Ishikawa (cell line): ENCODE data around the gene C1orf141.
A peak's percentile ranks its signal among the peaks of the same experiment; 100 is the strongest.

Experiments
- CEBPB ChIP-seq: IDR thresholded peaks from 2 replicates; pipeline ENCODE4 v1.6.1; 2012
- CREB1 ChIP-seq: IDR thresholded peaks from 2 replicates; pipeline ENCODE4 v1.6.1; 2012; ENCODE audit warnings: low read depth
- EGR1 ChIP-seq: IDR thresholded peaks from 2 replicates; pipeline ENCODE4 v1.6.1; 2012
- EP300 ChIP-seq: IDR thresholded peaks from 2 replicates; pipeline ENCODE4 v1.6.1; 2012; ENCODE audit warnings: borderline replicate concordance
- FOXM1 ChIP-seq: IDR thresholded peaks from 2 replicates; pipeline ENCODE4 v1.6.1; 2012; ENCODE audit warnings: low read depth, borderline replicate concordance
- NFIC ChIP-seq: IDR thresholded peaks from 2 replicates; pipeline ENCODE4 v1.6.1; 2012
- RAD21 ChIP-seq: IDR thresholded peaks from 2 replicates; pipeline ENCODE4 v1.6.1; 2012; ENCODE audit warnings: low read depth
- TAF1 ChIP-seq: IDR thresholded peaks from 2 replicates; pipeline ENCODE4 v1.6.1; 2012; ENCODE audit warnings: low read depth, mild to moderate bottlenecking
- TCF12 ChIP-seq: IDR thresholded peaks from 2 replicates; pipeline ENCODE4 v1.6.1; 2012; ENCODE audit warnings: low read depth
- TEAD4 ChIP-seq: IDR thresholded peaks from 2 replicates; pipeline ENCODE4 v1.6.1; 2012
- YY1 ChIP-seq: IDR thresholded peaks from 2 replicates; pipeline ENCODE4 v1.6.1; 2012; ENCODE audit warnings: low read depth
- ZBTB7A ChIP-seq: IDR thresholded peaks from 2 replicates; pipeline ENCODE4 v1.6.1; 2012; ENCODE audit warnings: low read depth
- TF ChIP-seq, protein P1 (sequence below): IDR thresholded peaks from 2 replicates; pipeline ENCODE4 v1.6.1; 2012; ENCODE audit warnings: low read depth, mild to moderate bottlenecking
- TF ChIP-seq, protein P2 (sequence below): IDR thresholded peaks from 2 replicates; pipeline ENCODE4 v1.6.1; 2012
- TF ChIP-seq, protein P3 (sequence below): IDR thresholded peaks from 2 replicates; pipeline ENCODE4 v1.6.1; 2012

Gene C1orf141

DNA sequence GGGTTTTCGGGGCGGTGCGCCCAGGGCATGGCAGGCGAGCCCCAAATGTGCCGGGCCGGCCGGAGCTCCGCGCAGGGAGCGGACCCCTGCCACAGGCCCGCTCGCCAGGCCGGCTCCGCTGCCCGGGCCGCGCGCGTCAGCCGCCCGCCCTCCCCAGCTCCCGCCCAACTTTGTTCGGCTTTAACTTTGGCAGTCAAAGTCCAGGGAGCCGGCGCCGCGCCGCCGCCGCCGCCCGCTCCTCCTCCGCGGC, 81.3 kb downstream of the C1orf141 start:
- TF ChIP-seq EGR1 (no peak), FOXM1 (no peak), EP300 (no peak), CREB1 (no peak), CEBPB (no peak), RAD21 (no peak)
- TF ChIP-seq, protein P1, sequence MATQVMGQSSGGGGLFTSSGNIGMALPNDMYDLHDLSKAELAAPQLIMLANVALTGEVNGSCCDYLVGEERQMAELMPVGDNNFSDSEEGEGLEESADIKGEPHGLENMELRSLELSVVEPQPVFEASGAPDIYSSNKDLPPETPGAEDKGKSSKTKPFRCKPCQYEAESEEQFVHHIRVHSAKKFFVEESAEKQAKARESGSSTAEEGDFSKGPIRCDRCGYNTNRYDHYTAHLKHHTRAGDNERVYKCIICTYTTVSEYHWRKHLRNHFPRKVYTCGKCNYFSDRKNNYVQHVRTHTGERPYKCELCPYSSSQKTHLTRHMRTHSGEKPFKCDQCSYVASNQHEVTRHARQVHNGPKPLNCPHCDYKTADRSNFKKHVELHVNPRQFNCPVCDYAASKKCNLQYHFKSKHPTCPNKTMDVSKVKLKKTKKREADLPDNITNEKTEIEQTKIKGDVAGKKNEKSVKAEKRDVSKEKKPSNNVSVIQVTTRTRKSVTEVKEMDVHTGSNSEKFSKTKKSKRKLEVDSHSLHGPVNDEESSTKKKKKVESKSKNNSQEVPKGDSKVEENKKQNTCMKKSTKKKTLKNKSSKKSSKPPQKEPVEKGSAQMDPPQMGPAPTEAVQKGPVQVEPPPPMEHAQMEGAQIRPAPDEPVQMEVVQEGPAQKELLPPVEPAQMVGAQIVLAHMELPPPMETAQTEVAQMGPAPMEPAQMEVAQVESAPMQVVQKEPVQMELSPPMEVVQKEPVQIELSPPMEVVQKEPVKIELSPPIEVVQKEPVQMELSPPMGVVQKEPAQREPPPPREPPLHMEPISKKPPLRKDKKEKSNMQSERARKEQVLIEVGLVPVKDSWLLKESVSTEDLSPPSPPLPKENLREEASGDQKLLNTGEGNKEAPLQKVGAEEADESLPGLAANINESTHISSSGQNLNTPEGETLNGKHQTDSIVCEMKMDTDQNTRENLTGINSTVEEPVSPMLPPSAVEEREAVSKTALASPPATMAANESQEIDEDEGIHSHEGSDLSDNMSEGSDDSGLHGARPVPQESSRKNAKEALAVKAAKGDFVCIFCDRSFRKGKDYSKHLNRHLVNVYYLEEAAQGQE: no peak
- TF ChIP-seq, protein P2, sequence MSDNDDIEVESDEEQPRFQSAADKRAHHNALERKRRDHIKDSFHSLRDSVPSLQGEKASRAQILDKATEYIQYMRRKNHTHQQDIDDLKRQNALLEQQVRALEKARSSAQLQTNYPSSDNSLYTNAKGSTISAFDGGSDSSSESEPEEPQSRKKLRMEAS: no peak

DNA sequence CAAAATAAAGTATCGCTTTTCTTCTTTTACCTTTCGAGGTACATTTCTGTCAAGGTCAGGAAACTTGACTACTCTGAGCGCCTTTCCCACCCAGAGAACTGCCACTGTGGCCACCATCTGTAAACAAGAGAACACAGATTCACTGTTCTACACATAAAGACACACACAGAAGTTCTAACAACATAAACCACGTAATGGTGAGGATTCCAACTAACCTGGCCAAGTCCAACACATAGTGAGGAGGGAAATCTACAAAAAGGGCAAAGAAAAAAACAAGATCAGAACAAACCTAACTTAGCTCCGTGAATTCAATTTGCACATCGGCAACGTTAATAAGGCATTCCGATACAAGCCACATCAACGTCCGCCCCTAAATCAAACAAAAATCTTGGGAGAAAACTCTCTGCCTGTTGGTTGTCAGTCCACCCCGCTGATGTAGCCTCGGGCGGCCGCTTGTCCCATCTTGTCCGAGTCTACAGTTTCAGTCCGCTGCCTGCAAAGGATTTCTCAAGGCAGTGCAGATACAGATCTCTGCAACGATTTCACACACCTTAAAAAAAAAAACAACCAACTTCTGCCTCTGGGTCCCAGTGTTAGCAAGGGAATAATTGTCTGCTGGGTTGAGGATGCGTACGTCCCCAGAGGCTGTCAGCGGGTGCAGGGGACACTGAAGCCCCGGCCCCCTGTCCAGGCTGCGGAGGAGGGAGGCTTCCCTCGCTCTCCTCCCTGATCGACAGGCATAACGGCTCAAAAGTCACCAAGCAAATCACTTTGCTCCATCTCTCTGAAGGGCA, 81.8 kb downstream of the C1orf141 start:
- TF ChIP-seq RAD21 (no peak), EGR1 (0 out of 2 replicates have a peak, but pooled peaks have one; percentile 13), CREB1 (no peak), CEBPB (no peak)
- TF ChIP-seq, protein P2: no peak
- TF ChIP-seq, protein P3, sequence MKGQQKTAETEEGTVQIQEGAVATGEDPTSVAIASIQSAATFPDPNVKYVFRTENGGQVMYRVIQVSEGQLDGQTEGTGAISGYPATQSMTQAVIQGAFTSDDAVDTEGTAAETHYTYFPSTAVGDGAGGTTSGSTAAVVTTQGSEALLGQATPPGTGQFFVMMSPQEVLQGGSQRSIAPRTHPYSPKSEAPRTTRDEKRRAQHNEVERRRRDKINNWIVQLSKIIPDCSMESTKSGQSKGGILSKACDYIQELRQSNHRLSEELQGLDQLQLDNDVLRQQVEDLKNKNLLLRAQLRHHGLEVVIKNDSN: no peak

DNA sequence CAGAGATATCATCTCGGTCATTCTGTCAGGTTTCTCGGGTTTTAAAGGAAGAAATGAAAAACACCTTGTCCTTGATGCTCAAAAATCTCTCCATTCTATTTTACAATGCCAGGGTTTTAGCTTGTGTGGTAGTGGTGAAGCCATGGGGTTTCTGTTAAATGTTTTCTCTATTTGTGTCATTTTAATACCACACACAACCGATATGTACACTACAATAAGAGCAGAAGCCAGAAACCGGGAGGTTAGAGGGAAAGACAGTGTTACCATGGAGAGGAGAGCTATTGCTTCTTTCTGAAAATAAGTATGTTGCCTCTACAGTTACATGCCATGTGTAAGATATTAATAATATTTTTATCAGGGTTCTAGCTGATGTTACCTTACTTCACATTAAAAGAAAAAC, 83.6 kb downstream of the C1orf141 start:
- TF ChIP-seq, protein P3: no peak
- TF ChIP-seq EP300 (no peak), TCF12 (no peak), CEBPB (no peak), FOXM1 (no peak), EGR1 (no peak), YY1 (no peak), RAD21 (no peak), ZBTB7A (no peak), TEAD4 (no peak), NFIC (no peak), TAF1 (no peak), CREB1 (no peak)
- TF ChIP-seq, protein P2: no peak
- TF ChIP-seq, protein P1: no peak

DNA sequence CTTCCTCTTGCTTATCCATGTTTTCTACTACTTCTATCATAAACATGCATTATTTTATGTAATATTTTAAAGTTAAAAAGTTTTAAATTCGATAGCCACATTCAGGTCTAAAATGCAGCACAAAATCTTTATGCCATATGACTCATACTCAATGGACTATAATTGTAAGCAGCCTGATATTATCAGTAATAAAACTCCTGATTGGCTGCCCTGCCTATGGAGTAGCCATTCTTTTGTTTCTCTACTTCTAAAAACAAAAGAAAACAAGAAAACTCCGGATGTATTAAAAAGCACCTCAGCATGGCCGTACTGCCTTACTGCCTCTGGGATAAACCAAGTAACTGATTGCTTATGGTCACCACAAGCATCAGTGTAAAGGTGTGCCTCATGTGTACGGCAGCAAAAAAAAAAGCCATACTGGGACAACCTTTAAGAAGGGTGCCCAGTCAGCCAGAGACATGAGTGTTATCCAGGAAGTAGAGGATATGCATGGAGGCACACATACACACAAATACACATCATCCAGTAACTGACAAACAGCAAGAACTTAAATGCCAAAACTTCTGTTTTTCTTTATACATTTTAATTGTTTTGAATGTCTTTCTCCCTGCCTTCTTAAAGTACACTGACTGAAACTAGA, 90.0 kb downstream of the C1orf141 start:
- TF ChIP-seq TCF12 (no peak), TAF1 (no peak), CREB1 (no peak), ZBTB7A (no peak), CEBPB (no peak), FOXM1 (no peak), YY1 (no peak), TEAD4 (no peak)
- TF ChIP-seq, protein P1: no peak
- TF ChIP-seq, protein P3: no peak
